ENCODE measurements around the gene SNAPC4. TPM values are rescaled to one million over a fixed set of nuclear protein-coding genes. Genes with fewer than 3 reads are reported as not detected.
"Not testable (repeated sequence)": the region's sequence is repeated elsewhere in the genome, so short reads cannot be mapped to it uniquely, and the experiment has no call there.

The SNAPC4 gene
- total RNA-seq, 1 donor, result 8.1 TPM

DNA sequence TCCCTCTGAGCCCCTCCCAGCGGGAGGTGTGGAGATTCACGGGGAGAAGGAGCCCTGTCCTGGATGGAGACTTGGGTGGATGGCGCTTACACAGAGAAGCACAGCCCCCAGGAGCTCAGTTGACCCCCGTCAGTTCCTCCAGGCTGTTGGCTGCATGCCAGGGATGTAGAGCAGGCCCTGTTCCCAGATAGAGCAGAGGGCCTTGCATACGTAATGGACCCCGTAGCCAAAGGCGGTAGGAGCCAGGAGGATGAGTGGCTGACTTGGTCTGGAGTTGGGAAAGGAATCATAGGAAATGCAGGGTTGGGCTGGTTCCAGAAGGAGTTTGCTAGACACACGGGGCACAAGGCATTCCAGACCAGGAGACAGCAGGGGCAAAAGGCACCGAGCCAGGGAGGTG lies 13.0 kb upstream of the SNAPC4 start:
- DNase-seq (ENCODE audit: low read depth in 2 of 3, low spot score in 2 of 3), result no peak

DNA sequence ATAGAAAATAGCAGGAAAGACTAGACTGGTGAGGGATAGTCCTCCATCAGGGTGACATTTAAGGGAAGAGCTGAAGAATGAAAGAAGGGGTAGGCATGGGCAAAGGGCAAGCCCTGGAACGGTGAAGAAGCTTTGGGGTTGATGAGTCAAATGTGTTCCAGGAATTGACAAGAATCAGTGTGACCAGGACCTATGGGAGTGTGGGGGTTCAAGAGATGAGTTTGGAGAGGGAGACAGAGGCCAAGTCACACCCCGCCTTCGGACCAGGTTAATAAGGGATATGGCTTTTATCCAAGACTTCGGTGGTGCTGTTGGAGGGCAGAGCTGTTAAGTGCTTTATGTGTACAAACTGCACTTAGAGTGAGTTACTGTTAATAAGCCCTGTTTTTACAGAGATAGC lies 11.4 kb upstream of the SNAPC4 start:
- no peak for DNase-seq (ENCODE audit: low read depth in 2 of 3, low spot score in 2 of 3)

DNA sequence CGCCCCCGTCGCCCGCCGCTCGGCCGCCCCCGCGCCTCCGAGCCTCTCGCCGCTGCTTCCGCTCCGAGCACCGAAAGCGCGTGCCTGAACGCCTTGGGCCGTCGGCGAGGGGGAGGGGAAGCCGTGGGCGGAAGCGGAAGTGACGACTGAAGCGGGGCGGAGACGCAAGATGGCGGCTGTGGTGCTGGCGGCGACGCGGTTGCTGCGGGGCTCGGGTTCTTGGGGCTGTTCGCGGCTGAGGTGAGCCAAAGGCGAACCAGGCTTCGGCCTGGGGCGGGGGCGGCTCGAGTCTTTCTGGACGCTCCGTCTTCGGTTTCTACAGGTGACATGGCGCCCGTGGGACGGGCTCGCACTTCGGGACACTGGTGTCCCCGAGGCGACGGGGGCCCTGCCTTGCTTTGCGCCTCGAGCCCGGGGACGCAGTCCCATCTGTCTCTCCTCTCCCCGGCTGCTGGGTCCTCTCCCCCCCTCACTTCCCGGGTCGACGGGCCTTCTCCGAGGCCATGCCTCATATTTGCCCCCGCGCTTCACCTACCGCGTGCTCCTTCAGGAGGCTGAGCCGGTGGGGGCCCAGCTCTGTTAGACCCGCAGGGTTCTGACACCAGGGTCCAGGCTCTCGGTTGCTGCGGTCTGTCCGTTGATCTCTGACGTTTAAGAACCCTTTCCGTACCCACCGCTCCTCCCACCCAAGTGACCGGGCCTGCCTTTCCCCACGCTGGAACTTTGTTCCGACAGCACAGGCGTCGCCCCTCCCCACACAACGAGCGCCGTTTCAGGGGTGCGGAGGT lies 10.7 kb upstream of the SNAPC4 start, which contains the start of the genes ENTR1 and PMPCA:
Gene ENTR1 (minus strand): TSS at position 115 of the 788 bp plus-strand sequence. CDS start 217 bp downstream, outside the sequence.
Gene PMPCA (plus strand): TSS at position 159 of the 788 bp plus-strand sequence. CDS start 11 bp downstream, at position 170.
- peak; percentile 91 to 92 (median 92) for DNase-seq (ENCODE audit: low read depth in 2 of 3, low spot score in 2 of 3)

DNA sequence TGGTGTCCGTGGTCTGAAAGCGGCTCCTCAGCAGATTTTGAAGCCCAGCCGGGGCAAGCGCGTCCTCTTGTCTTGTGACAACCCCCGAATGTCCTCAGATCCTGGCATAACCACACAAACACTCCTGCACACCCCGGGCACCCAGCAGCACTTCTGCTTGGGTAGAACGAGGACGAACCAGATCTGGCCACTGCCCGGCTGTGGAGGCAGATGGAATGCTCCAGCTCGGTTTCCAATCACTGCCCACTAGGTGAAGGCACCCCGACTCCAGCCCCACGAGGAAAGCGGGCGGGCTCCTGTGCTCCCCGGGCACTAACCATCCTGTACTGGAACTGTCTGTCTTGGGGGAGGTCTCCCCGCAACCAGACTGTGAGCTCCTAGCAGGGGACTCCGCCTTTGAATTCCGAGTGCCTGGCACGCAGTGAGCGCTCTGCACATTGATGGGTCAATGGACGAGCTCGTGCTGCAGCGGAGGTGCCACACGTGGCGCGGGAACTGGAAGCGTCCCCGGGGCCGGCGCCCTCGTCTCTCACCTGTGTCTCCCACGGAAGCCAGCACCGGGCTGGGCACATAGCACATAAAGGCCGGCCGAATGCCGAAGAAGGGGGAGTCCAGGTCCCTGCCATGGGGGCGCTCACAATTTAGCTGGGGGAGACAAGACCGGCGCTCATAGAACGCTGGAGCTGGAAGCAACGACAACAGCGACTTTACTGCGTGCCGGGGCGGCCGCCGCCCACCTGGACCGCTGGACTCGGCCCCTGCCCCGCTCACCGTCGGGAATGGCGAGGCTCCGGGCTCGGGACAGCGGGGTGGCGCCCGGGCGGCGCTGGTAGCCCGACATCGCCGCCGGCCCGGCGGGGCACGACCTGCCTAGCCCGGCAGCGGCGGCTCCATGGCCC lies 9.8 kb upstream of the SNAPC4 start:
- peak in 2 of 3 donors; percentile 5 to 21 for DNase-seq (ENCODE audit: low read depth in 2 of 3, low spot score in 2 of 3)

DNA sequence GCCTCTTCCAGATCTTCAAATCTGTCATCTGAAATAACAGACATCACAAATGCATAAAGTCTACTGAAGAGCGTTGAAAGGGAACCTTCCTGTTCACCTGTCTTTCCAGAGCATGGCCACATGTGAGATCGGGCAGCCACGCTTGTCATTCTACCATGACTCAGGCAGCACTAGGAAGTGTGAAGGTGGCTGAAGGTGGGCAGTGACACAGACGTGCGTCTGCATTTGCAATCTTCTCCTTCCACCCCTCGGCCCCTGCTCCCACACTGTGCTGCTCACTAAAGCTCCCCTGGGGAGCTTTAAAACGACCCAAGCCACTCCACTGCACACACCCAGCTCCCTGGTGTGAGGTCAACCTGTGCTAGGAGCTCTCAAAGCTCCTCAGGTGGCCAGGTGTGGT lies 7.9 kb upstream of the SNAPC4 start:
- no peak for DNase-seq (ENCODE audit: low read depth in 2 of 3, low spot score in 2 of 3)

DNA sequence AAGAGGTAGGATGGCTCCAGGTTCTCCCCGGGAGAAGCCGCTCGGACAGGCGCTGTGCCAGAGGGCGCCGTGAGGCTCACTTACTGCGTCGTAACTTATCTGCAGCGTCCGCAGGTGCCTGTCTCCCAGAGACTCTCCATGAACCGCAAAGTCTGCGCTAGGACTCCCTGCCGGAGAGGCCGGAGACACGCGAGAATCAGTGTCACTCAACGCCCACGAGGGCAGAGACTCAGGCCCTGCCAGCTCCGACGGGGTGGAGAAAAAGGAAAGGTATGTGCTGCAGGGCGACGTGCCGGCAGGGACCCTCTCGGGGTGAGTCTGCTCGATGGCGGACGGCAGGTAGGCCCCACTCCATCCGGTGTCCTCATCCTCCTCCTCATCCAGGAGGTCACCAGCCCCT lies 7.1 kb upstream of the SNAPC4 start:
- DNase-seq (ENCODE audit: low read depth in 2 of 3, low spot score in 2 of 3), result not testable (repeated sequence)

DNA sequence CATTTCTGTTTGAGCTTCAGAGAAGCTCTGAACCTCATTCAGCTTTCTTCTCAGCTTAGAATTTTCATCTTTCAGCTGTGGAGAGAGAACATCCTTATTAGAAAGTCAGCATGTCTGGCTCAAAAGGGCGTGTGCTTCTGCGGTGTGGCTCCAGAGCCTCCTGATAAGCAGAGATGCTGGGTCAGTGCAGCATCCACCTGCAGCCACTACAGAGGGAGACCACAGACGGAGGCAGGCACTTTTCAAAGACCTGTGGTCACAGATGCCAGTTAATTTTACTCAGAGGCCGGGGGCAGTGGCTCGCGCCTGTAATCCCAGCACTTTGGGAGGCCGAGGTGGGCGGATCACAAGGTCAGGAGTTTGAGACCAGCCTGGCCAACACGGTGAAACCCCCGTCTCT lies 5.9 kb upstream of the SNAPC4 start:
- DNase-seq (ENCODE audit: low read depth in 2 of 3, low spot score in 2 of 3), result not testable (repeated sequence)

DNA sequence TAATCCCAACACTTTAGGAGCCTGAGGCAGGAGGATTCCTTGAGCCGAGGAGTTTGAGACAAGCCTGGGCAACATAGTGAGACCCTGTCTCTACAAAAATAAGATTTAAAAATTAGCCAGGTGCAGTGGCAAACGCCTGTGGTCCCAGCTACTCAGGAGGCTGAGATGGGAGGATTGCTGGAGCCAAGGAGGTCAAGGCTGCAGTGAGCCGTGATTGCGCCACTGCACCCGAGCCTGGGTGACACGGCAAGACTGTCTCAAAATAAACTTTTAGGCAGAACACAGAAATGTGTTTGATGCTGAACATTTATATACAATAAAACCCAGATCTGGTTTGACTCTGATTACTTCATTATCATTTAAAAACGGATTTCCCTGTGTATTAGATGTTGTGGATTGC lies 5.5 kb upstream of the SNAPC4 start:
- no peak for DNase-seq (ENCODE audit: low read depth in 2 of 3, low spot score in 2 of 3)

DNA sequence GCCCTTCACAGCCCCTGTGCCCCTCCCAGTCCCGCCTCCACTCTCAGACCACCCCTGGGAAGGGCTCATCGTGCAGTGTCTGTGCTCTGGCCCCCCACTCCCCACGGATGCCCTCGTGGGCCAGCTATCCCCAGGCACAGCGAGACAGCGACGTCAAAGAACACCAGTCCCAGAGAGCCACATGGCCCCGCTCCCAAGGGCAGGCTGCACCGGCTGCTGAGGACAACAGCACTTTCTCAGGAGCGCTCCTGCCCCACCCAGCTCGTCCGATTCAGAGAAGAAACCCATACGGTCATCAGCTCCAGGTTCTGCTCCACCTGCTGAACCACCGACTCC lies 4.8 kb upstream of the SNAPC4 start:
- DNase-seq (ENCODE audit: low read depth in 2 of 3, low spot score in 2 of 3), result no peak

DNA sequence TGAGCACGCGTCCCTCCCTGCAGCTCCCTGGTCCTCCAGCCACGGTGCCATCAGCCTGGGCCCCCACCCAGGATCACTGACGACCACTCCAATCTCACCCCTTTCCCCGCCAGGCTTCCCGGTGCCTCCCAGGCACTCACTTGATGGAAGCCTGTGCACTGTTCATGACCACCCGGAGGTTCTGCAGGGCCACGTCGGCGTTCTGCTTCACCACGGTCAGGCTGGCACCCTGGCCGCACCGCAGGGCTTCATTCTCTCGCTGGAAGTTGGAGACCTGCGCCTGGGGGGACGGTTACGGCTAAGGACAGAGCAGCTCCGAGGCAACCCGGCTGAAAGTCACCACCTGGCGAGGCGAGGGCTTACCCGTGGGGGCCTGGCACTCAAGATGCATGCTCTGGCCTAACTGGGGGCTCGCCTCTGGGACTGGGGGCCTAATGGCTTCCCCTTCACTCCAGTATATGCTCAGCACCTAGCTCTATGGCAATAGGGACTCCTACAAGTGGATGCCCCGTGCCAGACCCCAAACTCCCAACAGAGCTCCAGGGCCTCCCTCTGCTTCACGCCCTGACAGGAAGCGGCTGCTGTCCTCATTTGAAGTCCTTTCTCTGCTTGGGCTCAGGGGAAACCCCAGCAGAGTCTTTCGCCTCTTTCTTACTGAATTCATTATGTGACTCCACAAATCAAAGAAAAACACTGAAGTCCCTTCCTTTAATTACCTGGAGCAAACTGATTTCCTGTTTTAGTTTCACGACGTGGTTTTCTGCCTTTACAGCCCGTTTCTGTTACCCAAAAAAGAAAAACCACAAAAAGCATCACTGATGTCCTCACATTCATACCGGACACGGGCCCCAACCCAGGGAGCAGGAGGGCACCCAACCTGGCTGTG lies 4.2 kb upstream of the SNAPC4 start:
- DNase-seq (ENCODE audit: low read depth in 2 of 3, low spot score in 2 of 3), result no peak

DNA sequence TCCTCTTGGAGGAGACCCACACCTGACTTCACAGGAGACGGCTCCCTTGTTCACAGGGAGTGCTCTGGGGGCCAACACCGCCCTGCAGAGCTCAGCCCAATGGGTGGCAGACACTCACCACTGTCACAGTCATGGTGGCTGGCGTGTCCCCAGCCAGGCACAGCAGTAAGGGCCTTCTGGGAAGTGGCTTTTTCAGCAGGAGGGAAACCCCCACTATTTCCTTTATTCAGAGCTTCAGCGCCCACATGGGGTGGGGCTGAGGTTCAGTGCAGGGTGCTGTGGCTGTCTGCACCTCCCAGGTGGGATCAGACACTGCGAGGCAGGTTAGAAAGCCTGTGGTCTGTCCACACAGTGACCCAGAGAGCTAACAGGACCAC lies 3.6 kb upstream of the SNAPC4 start:
- DNase-seq (ENCODE audit: low read depth in 2 of 3, low spot score in 2 of 3), result peak in 1 of 3 donors; percentile 53

DNA sequence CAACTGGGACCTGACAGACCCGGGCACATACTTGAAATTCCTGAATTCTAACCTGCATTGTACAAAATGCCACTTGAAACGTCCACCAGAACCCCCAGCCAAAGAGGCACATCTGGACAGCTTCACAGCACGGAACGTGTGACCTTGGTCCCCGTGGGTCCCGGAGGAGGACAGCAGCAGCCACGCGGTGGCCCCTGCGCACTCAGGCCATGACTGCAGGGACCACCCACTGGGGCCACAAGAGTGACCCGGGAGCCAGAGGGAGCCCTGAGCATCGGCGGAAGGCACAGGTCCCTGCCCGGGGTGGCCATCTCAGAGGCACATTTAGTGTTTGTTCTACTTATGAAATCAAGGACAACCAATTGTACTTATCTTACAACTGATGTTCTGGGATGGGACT lies 2.1 kb upstream of the SNAPC4 start:
- no peak for DNase-seq (ENCODE audit: low read depth in 2 of 3, low spot score in 2 of 3)

DNA sequence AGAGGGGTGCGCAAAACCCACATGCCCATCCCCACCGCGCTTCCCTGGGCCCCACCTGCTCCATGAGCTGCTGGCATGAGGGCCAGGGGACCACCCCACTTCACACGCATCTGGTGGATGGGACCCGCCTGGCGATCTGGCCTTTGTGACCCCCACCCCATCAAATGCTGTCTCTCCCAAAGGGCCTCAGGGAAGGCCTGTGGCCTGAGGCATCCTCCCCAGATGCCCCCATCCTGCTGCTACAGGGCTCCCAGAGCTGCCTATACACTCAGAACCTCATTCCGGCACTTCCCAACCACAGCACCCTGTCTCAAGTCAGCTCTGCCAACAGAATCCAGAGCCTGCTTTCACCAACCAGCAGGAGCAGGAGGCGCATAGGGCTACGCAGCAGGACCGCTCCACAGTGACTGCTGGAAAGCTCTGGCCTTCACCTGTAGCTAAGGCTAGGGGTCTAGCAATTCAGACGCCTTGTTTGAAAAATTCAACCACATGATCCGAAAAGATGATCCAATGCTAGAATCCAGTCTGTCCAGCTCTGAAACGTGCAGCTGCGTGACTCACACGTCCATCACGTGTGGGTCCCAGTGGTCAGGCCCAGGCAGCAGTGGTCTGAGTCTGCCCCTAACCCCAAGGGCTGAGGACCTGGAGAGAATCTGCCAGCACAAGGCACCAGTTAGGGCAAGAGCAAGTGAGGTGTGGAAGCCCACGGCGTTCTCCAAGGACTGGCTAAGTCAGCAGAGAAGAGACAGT lies 1.4 kb upstream of the SNAPC4 start:
- no peak for DNase-seq (ENCODE audit: low read depth in 2 of 3, low spot score in 2 of 3)

DNA sequence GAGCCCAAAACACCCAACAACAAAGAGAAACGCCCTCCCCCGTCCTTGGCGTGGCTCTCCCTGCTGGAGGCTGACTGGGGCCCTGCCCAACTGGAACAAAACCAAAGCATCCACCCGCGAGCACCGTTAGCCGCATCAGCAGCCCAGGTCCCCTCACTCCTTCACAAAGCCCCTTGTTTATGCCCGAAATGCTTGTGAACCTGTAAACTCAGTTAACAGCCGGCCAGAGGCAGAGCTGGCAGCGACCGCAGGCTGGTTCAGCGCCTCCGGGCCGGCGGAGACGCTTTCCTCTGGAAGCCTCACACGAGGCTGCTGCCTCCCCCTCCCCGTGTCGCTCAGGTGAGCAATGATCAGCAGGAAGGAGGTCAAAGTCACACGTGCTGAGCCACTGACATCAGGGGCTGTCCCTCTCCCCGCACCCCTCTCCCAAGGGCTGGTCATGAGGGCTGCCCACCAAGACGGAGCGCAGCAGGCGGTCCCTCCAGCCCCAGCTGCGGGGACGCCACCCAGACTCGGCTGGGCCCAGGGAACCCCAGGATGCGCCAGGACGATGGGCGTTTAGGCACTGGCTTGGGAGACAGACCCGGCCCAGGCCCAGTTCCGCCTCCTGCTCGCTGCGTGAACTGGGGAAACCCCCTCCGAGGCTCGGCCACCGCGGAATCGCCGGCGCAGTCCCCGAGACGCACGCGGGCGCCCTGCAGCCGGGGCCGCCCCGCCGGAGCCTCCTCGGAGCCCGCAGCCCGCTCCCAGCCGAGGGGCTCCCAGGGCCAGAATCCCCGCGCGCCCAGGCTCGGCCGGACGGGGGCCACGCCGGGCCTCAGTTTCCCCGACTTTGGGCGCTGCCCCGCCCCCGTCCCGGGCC lies 563 bp downstream of the SNAPC4 start:
- DNase-seq (ENCODE audit: low read depth in 2 of 3, low spot score in 2 of 3), result peak; percentile 18 to 46 (median 39)

DNA sequence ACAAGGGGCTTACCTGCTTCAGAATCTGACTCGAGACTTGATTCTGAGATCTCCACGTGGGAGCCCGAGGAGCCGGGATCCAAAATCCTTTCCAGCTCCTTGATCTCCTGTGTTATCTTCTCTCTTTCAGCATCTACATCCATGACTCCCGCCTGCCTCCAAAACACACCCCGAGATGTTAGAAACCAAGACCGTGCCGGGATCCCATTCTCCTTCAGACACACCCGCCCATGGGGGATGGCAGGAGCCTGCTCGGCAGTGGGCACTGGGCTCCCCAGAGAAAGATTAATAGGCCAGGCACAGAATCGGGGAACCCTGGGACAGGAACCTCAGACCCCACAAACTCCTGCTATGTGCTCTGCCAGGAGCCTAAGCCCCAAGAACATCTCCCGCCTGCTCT lies 1.7 kb downstream of the SNAPC4 start:
- DNase-seq (ENCODE audit: low read depth in 2 of 3, low spot score in 2 of 3), result no peak

DNA sequence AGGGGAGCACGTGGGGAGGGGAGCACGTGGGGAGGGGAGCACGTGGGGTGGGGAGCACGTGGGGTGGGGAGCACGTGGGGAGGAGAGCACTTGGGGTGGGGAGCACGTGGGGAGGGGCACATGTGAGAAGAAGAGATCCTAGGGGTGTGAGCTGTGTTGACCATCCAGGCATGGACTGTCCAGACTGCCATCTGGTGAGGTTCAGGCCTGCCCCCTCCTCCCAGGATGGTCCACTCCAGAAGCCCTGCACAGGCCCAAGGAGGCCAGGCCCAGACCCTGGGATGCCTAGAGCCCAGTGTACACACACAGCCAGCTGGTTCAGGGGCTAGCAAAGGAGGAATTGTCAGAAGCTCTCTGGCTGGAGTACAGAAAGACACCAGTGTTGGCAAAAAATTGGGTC lies 2.3 kb downstream of the SNAPC4 start:
- no peak for DNase-seq (ENCODE audit: low read depth in 2 of 3, low spot score in 2 of 3)

DNA sequence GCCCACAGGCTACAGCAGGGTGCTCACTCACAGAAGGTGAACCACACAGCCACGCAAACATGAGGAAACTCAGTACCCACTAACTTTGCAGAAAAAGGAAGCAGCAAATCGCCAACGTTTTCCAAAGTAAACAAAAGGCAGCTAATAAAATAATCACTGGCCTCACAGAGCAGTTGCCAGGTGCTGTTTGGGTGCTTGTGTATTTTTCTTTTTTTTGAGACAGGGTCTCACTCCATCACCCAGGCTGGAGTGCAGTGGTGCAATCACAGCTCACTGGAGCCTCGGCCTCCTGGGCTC lies 3.8 kb downstream of the SNAPC4 start:
- no peak for DNase-seq (ENCODE audit: low read depth in 2 of 3, low spot score in 2 of 3)

DNA sequence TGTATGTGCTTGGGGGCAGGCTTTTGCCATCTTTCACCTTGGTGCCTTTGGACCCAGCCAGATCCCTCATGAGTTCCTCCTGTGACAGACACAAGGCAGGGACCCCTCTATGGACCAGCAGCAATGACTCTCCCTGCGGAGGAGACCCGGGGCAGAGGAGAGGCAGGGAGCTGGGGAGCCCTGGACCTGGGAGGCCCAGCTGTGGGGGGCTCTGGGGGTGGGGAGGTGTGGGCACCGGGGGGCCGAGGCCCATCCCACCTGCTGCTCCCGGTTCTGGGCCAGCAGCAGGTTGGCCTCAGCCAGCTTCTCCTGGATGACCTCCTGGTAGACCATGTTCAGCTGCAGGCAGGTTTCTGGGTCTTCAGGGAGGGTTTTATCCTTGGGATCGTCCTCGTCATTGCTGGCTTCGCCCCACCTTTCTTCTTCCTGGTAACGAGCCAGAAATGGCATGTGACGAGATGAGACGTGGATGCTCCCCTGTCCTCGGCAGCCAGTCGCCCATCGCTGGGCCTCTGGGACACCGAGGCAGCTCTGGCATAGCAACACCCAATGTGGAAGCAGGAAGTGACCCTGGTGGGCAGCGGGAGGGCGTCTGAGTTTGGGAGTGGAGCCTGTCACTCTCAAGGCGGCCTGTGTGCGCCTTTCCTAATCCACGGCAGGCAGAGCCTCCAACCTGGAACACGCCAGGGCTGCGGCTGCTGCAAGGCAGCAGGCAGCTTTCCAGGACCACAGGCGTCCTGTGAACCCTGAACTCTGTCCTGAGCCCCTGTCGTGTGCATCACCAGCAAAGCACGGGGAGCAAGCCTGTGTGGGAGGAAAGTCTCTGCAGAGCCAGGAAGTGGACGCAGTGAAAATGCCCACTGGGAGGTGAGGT lies 4.4 kb downstream of the SNAPC4 start:
- no peak for DNase-seq (ENCODE audit: low read depth in 2 of 3, low spot score in 2 of 3)

DNA sequence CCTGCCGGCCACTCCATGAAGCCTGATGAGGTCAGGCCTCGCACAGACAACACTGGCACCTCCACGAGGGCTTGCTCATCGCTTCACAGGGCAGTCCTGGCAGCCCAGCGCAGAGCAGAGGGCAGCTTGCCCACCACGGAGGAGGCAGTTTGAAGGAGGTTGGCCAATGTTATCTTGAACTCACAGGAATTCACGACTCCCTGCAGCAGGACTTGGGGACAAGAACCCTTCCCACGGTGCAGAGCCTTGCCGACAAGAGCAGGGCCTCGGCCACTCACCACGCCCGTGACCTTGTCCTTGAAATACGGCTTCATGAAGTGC lies 5.0 kb downstream of the SNAPC4 start:
- DNase-seq (ENCODE audit: low read depth in 2 of 3, low spot score in 2 of 3), result no peak

Measured in hematopoietic multipotent progenitor cell (in vitro differentiated cells).